Activated gamma-delta T cell treated with Interleukin-2 at 50 U/mL for 16 hours (primary cell): ENCODE results near the gene MRPL20.
"Not testable (repeated sequence)": the region's sequence is repeated elsewhere in the genome, so short reads cannot be mapped to it uniquely, and the experiment has no call there.

Experiments
- DNase-seq: peaks from one replicate; pipeline ENCODE4 v3.0.0-alpha.2; 2020

The MRPL20 gene

DNA sequence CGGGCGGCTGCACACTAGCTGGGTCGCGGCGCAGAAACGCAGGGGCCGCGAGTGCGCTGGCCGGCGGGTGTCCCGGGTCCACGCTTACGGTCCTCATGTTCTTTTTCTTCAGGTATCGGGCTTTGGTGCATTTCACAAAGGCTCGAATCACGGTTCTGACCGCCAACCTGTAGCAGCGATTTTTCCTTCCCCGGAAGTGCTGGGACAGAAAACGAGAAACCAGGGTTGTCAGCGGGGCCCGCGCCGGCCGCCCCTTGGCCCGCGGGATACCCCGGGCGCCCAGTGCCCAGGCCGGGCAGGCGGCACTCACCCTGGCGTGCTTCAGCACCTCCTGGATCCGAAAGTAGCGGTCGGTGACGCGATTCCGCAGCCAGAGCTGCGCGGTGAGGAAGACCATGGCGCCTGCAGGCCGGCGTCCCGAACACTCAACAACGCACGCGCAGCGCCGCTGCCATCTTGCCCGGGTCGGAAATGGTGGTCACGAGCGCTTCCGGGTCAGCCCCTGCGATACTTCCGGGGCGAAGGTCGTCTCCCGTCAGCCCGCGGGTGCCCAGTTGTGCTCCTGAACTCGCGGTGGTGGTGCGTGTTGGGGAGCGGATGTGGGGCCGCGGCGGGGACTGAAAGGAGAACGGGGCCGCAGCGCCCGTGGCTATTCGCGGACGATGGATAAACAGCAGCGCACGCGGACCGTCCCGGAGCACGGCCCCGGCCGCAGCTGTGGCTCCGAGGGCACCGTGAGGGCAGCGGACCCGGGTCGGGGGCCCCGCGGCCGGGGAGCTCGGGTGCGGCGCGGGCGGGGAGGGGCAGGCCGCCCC, at the start of gene MRPL20:
Gene MRPL20 (minus strand): TSS at position 473 of the 815 bp plus-strand sequence. CDS start 76 bp downstream, at position 397.
- peak; percentile 96 for DNase-seq

DNA sequence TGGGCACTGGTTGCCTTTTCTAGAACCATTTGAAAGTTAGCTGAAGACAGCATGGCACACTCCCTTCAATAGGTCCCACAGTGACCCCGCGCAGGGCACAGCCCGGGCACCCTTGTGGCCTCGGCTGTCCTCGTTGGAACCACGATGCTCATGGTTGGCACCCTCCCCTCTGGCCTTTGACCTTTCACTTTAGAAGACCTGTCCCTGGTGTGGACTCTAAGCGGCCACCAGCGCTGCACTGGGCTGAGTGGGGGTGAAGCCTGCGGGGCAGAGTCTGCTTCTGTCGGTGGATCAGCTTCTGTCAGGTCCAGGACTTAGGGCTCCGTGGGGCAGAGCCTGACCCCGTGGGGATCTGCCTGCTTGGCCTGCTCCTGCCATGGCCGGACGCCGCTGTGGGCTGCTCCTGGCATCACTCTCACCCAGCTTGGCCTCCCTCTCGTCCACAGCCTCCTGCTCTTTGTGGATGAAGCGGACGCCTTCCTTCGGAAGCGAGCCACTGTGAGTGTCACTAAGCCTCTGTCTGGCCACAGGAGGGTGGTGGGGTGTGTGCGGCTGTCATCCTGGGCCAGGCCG, 49.7 kb upstream of the MRPL20 start:
- not testable (repeated sequence) for DNase-seq

DNA sequence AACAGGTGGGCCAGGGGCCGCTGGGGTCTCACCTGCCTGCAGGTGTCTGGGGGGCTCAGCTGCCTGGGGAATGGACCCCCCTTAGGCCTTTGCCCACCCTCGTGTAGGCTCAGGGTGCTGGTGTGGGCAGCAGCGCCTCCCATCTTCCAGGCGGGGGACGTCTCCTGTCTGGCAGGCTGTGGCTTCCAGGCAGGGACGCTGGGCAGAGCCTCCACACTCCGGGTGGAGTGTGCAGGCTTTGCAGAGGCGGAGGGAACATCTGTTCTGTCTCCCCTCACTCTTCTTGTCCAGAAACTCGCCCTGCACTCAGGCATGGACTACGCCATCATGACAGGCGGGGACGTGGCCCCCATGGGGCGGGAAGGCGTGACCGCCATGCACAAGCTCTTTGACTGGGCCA, 48.8 kb upstream of the MRPL20 start:
- DNase-seq = not testable (repeated sequence)

DNA sequence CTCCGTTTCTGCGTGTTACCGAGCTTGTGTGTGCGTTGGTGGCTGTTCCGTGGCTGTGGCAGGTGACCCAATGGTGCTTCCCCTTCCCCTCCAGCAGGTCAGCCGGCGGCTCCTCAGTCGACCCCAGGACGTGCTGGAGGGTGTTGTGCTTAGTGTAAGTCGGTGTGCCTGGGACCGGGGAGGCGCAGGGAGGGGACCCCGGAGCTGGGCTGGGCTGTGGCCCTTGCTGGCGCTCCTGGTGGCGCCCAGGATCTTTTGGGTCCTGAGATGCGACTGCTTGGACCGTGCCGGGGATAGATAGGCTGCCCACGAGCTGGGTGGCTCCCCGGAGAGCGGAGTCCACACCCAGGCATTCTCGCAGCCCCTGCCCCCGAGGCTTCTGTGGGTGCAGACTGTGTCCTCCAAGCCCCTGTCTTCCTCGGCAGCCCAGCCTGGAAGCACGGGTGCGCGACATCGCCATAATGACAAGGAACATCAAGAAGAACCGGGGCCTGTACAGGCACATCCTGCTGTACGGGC, 48.3 kb upstream of the MRPL20 start:
- no peak for DNase-seq

DNA sequence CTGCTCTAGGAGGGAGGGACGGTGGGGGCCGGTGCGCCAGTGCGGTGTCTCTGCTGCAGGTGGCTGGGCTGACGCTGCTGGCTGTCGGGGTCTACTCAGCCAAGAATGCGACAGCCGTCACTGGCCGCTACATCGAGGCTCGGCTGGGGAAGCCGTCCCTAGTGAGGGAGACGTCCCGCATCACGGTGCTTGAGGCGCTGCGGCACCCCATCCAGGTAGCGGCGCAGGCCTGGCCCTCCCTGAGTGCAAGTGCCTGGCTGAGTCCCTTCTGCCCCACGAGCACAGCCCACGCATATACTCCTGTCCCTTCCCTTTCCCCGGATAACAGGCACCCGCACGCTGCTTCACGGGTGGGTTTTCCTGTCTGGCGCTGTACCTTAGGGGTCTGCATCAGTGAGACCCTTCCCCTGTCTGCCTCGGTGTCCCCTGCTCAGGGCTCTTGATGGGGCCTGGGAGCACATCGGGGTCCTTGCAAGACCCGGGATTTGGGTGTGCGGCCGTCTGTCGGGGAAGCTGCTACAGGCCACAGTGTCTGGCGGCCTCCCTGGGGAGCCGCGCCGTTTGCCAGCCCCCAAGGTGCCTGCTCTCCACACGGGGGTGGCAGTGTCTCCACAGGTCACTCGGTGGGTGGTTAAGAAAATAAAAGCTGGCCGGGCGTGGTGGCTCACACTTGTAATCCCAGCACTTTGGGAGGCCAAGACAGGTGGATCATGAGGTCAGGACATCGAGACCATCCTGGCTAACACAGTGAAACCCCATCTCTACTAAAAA, 47.4 kb upstream of the MRPL20 start:
- DNase-seq = not testable (repeated sequence)

DNA sequence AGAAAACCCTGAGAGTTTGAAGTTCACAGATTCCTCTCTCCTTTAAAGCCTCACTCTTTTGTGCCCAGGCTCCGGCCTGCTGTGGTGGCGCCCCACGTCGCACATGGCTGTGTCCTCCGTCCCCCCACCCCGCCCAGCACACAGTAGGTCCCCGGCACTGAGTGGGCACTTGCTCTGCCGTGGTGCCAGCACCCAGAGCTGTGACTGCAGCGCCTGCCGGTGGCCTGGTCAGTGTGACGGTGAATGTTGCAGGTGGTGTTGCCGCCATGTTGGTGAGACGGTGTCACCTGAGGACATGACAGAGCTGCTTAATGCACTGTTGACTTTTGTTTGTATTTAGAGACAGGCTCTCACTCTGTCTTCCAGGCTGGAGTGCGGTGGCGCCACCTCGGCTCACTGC, 45.8 kb upstream of the MRPL20 start:
- no peak for DNase-seq

DNA sequence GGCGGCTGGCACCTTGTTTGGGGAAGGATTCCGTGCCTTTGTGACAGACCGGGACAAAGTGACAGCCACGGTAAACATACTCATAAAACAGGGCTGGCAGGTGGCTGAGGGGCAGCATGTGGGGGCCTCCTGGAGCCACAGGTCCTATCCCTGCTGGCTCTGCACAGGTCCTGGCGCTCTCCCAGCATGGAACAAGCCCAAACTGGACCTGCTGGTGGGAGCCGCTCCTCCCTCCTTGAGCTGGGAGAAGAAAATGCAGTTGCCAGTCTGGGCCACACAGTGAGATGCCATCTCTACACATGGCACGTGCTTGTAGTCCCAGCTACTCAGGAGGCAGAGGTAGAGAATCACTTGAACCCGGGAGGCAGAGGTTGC, 45.3 kb upstream of the MRPL20 start:
- not testable (repeated sequence) for DNase-seq

DNA sequence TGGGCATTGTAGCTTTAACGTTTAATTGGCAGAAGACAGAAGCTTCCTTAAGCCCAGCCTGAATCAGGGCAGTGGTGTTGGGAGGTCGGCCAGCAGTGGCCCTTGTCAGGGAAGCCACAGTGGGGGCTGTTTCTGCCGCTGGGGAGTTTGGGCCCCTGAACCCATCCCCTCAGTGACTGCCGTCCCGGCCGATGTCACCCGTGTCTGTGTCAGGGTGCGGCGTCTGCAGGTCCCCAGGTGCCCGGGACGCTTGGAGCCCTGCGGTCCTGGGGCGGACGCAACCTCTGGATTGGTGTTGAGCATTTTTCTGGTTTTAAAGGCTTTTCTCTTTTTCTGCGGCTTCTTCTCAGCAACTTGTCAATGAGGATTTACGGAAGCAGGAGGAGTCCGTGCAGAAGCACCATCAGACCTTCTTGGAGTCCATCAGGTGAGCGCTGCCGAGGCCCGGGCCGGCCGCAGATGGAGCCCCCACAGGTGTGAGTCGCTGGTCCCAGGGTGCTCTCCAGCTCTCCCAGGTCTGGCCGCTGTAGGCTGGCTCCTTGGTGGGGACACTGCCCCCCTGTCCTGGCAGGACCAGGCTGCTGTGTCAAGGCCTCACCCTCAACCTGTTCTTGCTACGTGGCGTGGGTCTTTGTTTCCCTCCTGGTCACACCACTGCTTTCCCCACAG, 44.7 kb upstream of the MRPL20 start:
- DNase-seq = no peak

DNA sequence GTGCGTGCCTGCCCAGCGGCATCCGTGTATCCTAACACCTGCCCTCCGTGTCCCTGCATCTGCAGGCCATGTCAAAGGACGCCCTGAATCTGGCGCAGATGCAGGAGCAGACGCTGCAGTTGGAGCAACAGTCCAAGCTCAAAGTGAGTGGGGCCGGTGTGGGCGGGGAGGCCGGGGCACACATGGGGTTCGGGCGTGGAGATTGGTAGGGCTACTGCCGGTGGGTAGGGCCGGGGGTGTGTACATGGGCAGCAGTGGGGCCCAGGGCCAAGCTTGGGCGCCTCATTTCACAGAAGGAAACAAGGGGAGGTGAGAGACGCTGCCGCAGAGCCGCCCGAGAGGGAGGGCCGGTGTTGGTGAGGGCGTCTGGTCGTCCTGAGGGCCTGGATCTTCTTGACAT, 43.5 kb upstream of the MRPL20 start:
- DNase-seq = not testable (repeated sequence)

DNA sequence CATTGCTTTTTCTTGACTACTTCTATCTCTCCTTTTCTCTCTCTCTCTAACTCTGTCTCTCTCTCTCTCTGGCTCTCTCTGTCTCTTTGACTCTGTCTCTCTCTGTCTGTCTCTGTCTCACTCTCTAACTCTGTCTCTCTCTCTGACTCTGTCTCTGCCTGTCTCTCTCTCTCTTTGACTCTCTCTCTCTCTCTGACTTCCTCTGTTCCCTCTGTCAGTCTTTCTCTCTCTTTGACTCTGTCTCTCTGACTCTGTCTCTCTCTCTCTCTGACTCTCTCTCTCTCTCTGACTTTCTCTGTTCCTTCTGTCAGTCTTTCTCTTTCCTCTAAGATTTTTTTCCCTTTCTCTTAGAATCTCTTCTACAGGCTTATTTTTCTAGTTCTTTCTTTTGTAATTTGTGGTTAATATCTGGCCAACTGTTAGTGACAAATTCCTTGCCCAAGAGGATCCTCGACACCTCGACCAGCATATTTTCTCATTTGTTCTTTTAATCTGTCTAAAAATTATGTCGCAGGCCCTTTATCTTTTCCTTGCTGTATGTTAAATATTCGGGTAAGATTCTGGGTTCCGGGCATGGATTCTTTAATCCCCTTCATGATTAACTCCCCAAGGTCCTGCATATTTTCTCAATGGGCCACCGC, 42.1 kb upstream of the MRPL20 start, which contains the start of gene ATAD3C:
Gene ATAD3C (plus strand): TSS at position 591 of the 641 bp plus-strand sequence. CDS start 995 bp downstream, outside the sequence.
- DNase-seq = no peak

DNA sequence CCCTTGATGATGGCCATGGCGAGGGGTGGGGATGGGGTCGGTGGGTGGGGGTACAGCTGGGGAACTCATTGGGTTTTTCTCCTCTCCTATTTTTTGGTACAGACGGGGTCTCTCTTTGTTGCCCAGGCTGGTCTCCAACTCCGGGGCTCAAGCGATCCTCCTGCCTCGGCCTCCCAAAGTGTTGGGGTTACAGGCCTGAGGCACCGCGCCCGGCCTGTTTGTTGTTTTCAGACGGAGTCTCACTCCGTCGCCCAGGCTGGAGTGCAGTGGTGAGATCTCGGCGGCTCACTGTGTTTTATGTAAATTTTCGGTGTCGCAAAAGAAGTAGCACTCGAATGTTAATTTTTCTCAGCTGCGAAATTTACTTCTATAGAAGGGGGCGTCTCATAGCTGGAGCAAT, 39.5 kb upstream of the MRPL20 start:
- not testable (repeated sequence) for DNase-seq

DNA sequence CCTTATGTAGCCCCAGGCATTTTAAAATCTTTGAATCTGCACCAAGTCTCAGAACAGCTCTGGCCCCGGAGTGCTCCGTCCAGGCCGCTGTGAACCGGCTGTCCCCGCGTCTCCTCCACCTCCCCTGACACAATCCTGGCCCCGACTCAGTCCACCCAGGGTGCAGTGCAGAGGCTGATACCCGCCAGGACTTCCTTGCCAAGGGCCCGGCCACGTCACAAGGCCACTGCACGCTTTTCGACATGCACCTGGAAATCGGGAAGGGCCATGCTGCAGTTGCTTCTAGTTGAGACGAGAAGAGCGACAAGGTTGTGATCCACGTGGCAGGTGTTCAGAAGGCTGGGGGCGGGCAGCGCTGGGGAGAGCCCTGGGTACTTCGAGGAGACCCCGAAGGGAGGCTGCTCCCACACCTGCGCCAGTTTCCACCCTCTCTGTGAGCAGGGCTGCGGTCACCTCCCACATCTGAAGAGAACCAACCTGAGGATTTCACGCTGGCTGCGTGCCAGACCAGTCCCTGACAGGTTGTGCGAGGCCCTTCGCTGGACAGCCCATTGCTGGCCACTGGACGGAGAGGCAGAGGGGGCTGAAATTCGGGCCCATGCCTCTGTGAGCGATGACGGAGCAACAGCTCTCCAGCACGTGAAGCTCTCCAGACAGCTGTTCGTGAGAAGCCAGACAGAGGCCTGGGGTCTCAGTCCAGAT, 35.1 kb upstream of the MRPL20 start:
- no peak for DNase-seq

DNA sequence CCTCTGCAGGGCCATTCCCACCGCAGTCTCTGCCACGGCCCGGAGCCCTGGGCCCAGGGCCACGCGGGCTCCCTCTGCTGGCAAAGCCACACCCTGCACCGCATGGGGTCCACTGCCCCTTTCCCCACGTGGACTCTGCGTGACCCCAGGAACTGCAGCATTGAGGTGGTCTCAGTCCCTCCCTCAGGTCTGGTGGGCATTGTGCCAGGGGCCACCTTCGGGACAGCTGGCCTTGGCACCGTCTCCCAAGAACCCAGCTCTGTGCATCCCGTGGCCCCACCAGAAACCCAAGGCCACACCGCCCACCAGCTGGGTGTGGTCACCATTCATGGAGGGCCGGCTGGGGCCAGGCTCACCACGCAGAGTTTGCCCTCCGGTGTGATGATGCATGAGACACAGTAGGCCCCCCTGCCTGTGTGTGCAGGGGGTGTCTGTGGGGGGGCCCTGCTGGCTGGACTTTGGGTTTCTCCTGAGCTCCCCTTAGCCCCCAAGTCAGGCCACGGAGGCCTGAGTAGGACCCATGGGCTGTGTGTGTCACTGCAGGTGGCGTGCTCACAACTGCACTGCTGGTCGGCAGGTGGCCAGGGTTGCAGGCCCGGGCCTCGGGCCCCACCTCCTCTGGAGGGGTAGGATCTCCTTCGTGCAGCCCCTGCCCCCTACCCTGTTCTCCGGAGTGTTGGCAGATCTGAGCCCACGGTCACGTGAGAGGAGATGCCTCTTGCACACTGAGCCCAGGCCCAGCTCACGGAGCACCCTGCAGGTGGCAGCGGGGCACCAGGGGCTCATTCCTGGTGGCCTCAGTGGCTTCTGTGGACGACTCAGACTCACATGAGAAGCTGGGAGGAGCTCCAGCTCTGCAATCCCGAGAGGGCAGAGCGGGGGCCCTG, 34.2 kb upstream of the MRPL20 start:
- DNase-seq = peak; percentile 52

DNA sequence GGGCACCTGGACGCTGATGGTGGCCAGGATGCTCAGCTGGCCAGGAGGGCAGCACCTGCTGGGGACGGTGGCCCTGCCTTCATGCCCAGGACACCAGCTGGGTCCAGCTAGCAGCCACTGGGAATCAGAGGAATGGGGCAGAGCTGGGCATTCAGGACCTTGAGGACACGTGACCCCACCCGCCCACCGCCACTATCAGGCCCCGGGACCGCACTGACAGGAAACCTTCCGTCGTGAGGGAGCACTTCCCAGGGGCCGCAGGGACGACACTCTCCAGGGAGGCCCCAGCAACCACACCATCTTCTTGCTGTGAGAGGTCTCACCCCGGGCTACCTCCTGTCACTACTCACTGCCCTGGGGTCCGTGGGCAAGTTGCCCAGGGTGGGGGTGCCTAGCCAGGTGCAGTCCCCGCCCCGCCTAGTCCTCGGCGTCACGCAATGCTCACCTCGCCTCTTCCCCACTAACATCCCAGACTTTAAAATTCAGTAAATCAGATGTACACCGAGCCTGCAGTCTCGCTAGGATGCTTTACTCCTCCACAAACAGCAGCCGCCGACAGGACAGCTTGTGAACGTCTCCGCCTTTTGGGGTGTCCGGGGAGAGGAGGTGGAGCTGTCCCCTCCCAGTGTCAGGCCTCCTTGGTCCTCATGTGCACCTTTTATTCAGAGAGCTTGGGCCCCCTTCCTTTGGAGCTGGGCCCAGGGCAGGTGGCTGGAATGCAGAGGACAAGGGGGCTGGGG, 33.3 kb upstream of the MRPL20 start:
- no peak for DNase-seq

DNA sequence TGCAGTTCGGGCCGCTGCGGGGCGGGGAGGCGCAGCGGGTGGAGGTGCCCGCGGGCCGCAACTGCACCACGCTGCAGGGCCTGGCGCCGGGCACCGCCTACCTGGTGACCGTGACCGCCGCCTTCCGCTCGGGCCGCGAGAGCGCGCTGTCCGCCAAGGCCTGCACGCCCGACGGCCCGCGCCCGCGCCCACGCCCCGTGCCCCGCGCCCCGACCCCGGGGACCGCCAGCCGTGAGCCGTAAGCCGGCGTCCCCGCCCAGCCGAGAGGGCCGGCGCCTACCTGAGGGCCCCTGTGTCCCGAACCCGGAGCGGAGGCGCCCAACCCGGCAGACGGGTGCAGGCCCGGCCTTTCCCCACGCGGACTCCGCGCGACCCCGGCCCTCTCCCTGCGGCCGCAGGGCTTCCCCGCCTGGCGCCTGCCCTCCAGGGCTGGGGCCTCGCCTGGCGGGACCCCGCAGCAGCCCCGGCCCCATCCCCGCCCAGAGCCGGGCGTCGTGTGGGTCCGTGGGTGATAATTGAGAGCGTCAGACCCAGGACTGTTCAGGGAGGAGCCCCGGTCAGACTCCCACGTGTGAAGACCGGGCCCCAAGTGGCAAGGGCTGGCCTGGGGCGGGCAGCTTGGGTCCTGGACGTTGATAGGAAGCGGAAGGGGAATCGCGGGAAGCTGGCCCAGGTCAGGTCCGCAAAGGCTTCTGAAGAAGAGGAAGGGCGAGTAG, 32.6 kb upstream of the MRPL20 start:
- no peak for DNase-seq

DNA sequence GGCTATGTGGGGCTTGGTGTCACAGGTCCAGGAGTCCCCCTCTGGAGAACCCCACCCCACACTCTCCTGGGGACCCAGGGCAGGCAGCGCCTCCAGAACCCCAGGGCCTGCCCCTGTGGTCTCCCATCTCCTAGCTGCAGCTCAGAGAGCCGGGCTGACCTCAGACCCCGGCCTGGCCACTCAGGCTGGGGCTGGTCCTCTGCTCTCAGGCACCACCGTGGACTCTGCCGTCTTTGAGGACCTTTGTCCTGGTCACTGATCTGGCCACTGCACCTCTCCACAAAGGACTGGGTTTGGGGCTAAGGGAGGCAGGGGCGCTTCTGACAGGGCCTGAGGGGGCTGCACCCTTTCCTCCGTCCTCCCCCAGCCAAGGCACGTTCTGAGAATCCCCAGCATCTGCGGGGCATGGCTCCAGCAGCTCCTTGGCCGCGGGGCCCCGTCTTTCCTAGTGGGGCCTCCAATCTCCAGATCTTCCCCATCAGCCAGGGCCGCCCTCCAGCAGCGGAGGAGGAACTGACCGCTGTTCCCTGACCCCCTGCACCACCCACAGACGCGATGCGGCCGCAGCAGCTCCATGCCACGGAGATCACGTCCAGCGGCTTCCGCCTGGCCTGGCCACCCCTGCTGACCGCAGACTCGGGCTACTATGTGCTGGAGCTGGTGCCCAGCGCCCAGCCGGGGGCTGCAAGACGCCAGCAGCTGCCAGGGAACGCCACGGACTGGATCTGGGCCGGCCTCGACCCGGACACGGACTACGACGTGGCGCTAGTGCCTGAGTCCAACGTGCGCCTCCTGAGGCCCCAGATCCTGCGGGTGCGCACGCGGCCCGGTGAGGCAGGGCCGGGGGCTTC, 31.7 kb upstream of the MRPL20 start:
- DNase-seq = no peak

DNA sequence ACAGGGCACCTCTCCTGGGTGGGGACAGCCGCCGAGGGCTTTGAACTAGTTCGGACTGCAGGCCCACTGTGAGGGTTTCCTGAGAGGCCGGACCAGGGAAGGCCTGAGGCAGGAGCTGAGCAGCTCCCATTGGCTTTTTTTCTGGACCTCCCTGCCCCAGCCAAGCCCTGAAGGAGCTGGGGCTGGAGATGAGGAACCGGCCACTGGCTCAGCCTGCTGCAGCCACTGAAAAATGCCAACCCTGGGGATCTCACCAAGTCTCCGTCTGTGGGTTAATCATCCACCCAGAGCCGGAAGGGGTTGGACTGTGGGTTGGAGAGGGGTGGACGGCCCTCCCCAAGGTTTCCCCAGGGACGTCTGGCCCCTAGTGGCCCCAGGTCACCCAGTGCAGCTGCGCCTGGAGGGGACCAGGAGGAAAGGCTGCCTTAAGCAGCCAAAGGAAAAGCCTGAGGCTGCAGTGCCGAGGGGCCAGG, 30.8 kb upstream of the MRPL20 start:
- no peak for DNase-seq
